Measurements from ENCODE around the gene FAM227A.

FAM227A gene

DNA sequence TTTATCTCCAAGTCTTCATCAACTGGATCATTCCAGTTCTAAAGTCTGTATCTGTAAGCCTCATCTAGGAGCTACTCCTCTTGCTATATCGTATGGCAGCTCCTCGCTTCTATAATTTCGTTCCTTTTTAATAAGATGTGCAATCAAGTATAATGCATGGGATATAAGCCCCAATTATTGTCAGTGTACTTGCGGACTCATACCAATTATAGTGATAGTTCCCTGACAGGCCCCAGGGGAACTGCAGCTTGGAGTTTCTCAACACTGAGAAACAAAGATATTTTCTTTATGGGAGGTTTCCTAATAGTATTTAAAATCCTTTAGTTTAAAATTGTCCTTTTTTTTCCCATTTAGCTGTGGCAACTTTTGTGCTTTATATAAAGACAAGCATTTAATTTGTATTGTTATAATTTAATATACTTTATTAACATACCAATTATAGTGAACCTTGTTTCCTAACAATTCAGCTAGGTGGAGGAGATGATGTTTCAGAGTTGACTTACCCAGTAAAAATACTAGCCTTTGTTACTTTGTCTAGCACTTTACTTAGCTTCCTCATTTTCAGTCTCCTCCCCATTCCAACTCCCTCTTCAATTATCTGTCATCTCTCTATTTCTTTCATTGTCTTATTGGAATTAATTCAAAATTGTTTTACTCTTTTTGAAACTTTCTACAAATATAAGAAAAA, 124.8 kb downstream of the FAM227A start:
- DNase-seq, result no peak

Data from T-helper 2 cell (primary cell).